NB4 (cell line): Measurements from ENCODE around the gene LPAR3.

Experiments
- MYC ChIP-seq: IDR thresholded peaks from 2 replicates; pipeline ENCODE4 v1.6.1; 2011; ENCODE audit warnings: low read depth, low read length
- POLR2A ChIP-seq: IDR thresholded peaks from 2 replicates; pipeline ENCODE4 v1.6.1; 2011; ENCODE audit warnings: mild to moderate bottlenecking; ENCODE audit not compliant: insufficient read length; ENCODE audit errors: extremely low read depth
- TF ChIP-seq, protein P1 (sequence below): IDR thresholded peaks from one replicate; pipeline ENCODE4 v1.5.1; 2012; ENCODE audit warnings: low read depth, low read length
- TF ChIP-seq, protein P2 (sequence below): IDR thresholded peaks from 2 replicates; pipeline ENCODE4 v1.6.1; 2011; ENCODE audit warnings: low read depth, low read length

- TF ChIP-seq, protein P1, sequence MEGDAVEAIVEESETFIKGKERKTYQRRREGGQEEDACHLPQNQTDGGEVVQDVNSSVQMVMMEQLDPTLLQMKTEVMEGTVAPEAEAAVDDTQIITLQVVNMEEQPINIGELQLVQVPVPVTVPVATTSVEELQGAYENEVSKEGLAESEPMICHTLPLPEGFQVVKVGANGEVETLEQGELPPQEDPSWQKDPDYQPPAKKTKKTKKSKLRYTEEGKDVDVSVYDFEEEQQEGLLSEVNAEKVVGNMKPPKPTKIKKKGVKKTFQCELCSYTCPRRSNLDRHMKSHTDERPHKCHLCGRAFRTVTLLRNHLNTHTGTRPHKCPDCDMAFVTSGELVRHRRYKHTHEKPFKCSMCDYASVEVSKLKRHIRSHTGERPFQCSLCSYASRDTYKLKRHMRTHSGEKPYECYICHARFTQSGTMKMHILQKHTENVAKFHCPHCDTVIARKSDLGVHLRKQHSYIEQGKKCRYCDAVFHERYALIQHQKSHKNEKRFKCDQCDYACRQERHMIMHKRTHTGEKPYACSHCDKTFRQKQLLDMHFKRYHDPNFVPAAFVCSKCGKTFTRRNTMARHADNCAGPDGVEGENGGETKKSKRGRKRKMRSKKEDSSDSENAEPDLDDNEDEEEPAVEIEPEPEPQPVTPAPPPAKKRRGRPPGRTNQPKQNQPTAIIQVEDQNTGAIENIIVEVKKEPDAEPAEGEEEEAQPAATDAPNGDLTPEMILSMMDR, result no peak
- TF ChIP-seq, protein P2, sequence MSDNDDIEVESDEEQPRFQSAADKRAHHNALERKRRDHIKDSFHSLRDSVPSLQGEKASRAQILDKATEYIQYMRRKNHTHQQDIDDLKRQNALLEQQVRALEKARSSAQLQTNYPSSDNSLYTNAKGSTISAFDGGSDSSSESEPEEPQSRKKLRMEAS, result no peak
- TF ChIP-seq POLR2A, result no peak
- TF ChIP-seq MYC, result no peak
Measured at GRCh38 chr1:84889437-84889836, 3.6 kb downstream of the LPAR3 start.
